Measurements from ENCODE around the gene UBE4B. TPM values are rescaled to one million over a fixed set of nuclear protein-coding genes. Genes with fewer than 3 reads are reported as not detected.

UBE4B gene
- total and polyA plus RNA-seq, 2 donors (not counting 1 experiment from before 2014, with no cell fraction given) = 21.7 to 57.5 TPM

GRCh38 chr1:10074852-10075730 lies 42.3 kb downstream of the UBE4B start:
- H3K4me1 ChIP-seq (ENCODE audit: control insufficient read depth in 2 of 2, insufficient read depth in 2 of 2, low read length in 2 of 2) = no peaks in the 10 kb centered on the region
- H3K36me3 ChIP-seq (replicated peaks in 1 of 2; ENCODE audit: control extremely low read depth in 1 of 2, control insufficient read depth in 1 of 2, extremely low read depth in 1 of 2, insufficient read depth in 2 of 2, low read length in 1 of 2) = peaks cover 2 to 6% of the 10 kb centered on the region in 2 experiments
- H3K4me2 ChIP-seq (replicated peaks; ENCODE audit: low read depth, low read length, poor library complexity, severe bottlenecking) = no peak overlapping the region
- Mint-ChIP-seq H3K27ac (no peak overlapping the region), H3K4me3 (no peak overlapping the region), H3K27me3 (no peaks in the 10 kb centered on the region), H3K9me3 (ENCODE audit: insufficient read depth) (no peaks in the 10 kb centered on the region), H3K4me1 (peaks cover 7% of the 10 kb centered on the region)
- no peak overlapping the region for H2AFZ ChIP-seq (ENCODE audit: insufficient read depth, low read depth, low read length, poor library complexity, severe bottlenecking)
- H3K4me3 ChIP-seq (ENCODE audit: control extremely low read depth in 1 of 5, extremely low read depth in 1 of 5, insufficient read depth in 1 of 5, low read depth in 2 of 5, low read length in 4 of 5) = no peak overlapping the region
- no peak for DNase-seq
- no peak overlapping the region for H3K9ac ChIP-seq (ENCODE audit: low read length)
- H3K9me3 ChIP-seq (ENCODE audit: control extremely low read depth in 1 of 3, control insufficient read depth in 2 of 3, insufficient read depth in 1 of 3, low read length in 2 of 3) = no peaks in the 10 kb centered on the region
- 80% methylated on average over 3 of the region's 5 CpGs for WGBS (ENCODE audit: insufficient coverage)
- no peak for ATAC-seq (ENCODE audit: low read depth)
- TF ChIP-seq, protein P1, sequence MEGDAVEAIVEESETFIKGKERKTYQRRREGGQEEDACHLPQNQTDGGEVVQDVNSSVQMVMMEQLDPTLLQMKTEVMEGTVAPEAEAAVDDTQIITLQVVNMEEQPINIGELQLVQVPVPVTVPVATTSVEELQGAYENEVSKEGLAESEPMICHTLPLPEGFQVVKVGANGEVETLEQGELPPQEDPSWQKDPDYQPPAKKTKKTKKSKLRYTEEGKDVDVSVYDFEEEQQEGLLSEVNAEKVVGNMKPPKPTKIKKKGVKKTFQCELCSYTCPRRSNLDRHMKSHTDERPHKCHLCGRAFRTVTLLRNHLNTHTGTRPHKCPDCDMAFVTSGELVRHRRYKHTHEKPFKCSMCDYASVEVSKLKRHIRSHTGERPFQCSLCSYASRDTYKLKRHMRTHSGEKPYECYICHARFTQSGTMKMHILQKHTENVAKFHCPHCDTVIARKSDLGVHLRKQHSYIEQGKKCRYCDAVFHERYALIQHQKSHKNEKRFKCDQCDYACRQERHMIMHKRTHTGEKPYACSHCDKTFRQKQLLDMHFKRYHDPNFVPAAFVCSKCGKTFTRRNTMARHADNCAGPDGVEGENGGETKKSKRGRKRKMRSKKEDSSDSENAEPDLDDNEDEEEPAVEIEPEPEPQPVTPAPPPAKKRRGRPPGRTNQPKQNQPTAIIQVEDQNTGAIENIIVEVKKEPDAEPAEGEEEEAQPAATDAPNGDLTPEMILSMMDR (IDR thresholded peaks at IDR 0.05) = no peak
- no peak for TF ChIP-seq EZH2 (IDR thresholded peaks at IDR 0.05; ENCODE audit: borderline replicate concordance, insufficient read depth, low read depth, low read length, poor library complexity, severe bottlenecking)
- H3K27ac ChIP-seq (ENCODE audit: low read length in 2 of 2) = no peak overlapping the region
- intact Hi-C loops (cut with micrococcal nuclease) = no loop called here
- no peaks in the 10 kb centered on the region for H3K27me3 ChIP-seq (replicated peaks in 1 of 4; ENCODE audit: control extremely low read depth in 1 of 4, control insufficient read depth in 3 of 4, insufficient read depth in 4 of 4, low read length in 3 of 4)
- POLR2A ChIA-PET = no interaction called here
- peaks cover 17% of the 10 kb centered on the region for H3K79me2 ChIP-seq (ENCODE audit: control insufficient read depth, insufficient read depth, low read length)
- CTCF ChIA-PET = no interaction called here
- H4K20me1 ChIP-seq (ENCODE audit: control insufficient read depth, insufficient read depth, low read length, poor library complexity, severe bottlenecking) = no peaks in the 10 kb centered on the region

GRCh38 chr1:10075732-10076131 lies 43.0 kb downstream of the UBE4B start:
- Mint-ChIP-seq H3K27me3 (no peaks in the 10 kb centered on the region), H3K27ac (no peak overlapping the region), H3K9me3 (ENCODE audit: insufficient read depth) (no peaks in the 10 kb centered on the region), H3K4me1 (peaks cover 7% of the 10 kb centered on the region), H3K4me3 (no peak overlapping the region)
- WGBS (ENCODE audit: insufficient coverage) = 99% methylated on average over 9 of the region's 9 CpGs
- Histone ChIP-seq H3K79me2 (ENCODE audit: control insufficient read depth, insufficient read depth, low read length) (peaks cover 17% of the 10 kb centered on the region), H3K36me3 (replicated peaks in 1 of 2; ENCODE audit: control extremely low read depth in 1 of 2, control insufficient read depth in 1 of 2, extremely low read depth in 1 of 2, insufficient read depth in 2 of 2, low read length in 1 of 2) (peaks cover 2 to 9% of the 10 kb centered on the region in 2 experiments), H3K27ac (ENCODE audit: low read length in 2 of 2) (no peak overlapping the region), H3K4me3 (ENCODE audit: control extremely low read depth in 1 of 5, extremely low read depth in 1 of 5, insufficient read depth in 1 of 5, low read depth in 2 of 5, low read length in 4 of 5) (no peak overlapping the region), H3K4me2 (replicated peaks; ENCODE audit: low read depth, low read length, poor library complexity, severe bottlenecking) (no peak overlapping the region), H4K20me1 (ENCODE audit: control insufficient read depth, insufficient read depth, low read length, poor library complexity, severe bottlenecking) (no peaks in the 10 kb centered on the region), H3K9ac (ENCODE audit: low read length) (no peak overlapping the region), H3K4me1 (ENCODE audit: control insufficient read depth in 2 of 2, insufficient read depth in 2 of 2, low read length in 2 of 2) (no peaks in the 10 kb centered on the region), H2AFZ (ENCODE audit: insufficient read depth, low read depth, low read length, poor library complexity, severe bottlenecking) (no peak overlapping the region), H3K9me3 (ENCODE audit: control extremely low read depth in 1 of 3, control insufficient read depth in 2 of 3, insufficient read depth in 1 of 3, low read length in 2 of 3) (no peaks in the 10 kb centered on the region), H3K27me3 (replicated peaks in 1 of 4; ENCODE audit: control extremely low read depth in 1 of 4, control insufficient read depth in 3 of 4, insufficient read depth in 4 of 4, low read length in 3 of 4) (no peaks in the 10 kb centered on the region)
- ATAC-seq (ENCODE audit: low read depth) = no peak
- intact Hi-C loops (cut with micrococcal nuclease) = no loop called here
- ChIA-PET POLR2A (interaction anchor here (0.6 kb wide), 1 partner anchor 890 kb away, joined by 3 read pairs; no protein-coding TSS in a partner anchor), CTCF (interaction anchor here (1.3 kb wide), 1 partner anchor 9 kb away, joined by 4 read pairs; no protein-coding TSS in a partner anchor)
- DNase-seq = no peak
- TF ChIP-seq, protein P1 (IDR thresholded peaks at IDR 0.05) = no peak
- no peak for TF ChIP-seq EZH2 (IDR thresholded peaks at IDR 0.05; ENCODE audit: borderline replicate concordance, insufficient read depth, low read depth, low read length, poor library complexity, severe bottlenecking)

Data from B cell (primary cell).